GM18511 (cell line): ENCODE data around the gene ZNF414.

ENCODE experiments used
- ATAC-seq: cut with Tn5 transposase; IDR thresholded peaks from one replicate; pipeline ENCODE4 v1.9.1; 2021; ENCODE audit warnings: mild to moderate bottlenecking, moderate library complexity; ENCODE audit not compliant: unreplicated experiment

ZNF414 gene

GRCh38 chr19:8468761-8469373 is 45.1 kb downstream of the ZNF414 start:
- ATAC-seq: no peak

GRCh38 chr19:8468124-8468523 is 45.8 kb downstream of the ZNF414 start:
- ATAC-seq: no peak

GRCh38 chr19:8466018-8466417 is 47.9 kb downstream of the ZNF414 start:
- no peak for ATAC-seq

- ATAC-seq: no peak
Measured at GRCh38 chr19:8463365-8463764, 50.6 kb downstream of the ZNF414 start.

GRCh38 chr19:8462571-8462970 is 51.4 kb downstream of the ZNF414 start:
- no peak for ATAC-seq

- ATAC-seq: no peak
Measured at GRCh38 chr19:8461891-8462290, 52.1 kb downstream of the ZNF414 start.

GRCh38 chr19:8461376-8461775 is 52.6 kb downstream of the ZNF414 start:
- no peak for ATAC-seq

- ATAC-seq: no peak
Measured at GRCh38 chr19:8460516-8461298, 53.3 kb downstream of the ZNF414 start.
